Fibroblast of lung (primary cell): ENCODE measurements around the gene PRR16.
"Not testable (repeated sequence)": the region's sequence is repeated elsewhere in the genome, so short reads cannot be mapped to it uniquely, and the experiment has no call there.

ENCODE experiments used
- CTCF ChIP-seq, 2 donors: IDR thresholded peaks in 1 of 2; conservative IDR thresholded peaks in 1 of 2; 1 replicate in 1 of 2; 2 replicates in 1 of 2; pipeline ENCODE4 v1.5.1; 2011 to 2012; ENCODE audit warnings: low read length in 2 of 2, control low read depth in 1 of 2, inconsistent platforms in 1 of 2, low read depth in 1 of 2, mild to moderate bottlenecking in 1 of 2
- EZH2 ChIP-seq: IDR thresholded peaks from 2 replicates; pipeline ENCODE4 v1.5.1; 2012; ENCODE audit warnings: low read length, control low read depth, mild to moderate bottlenecking; ENCODE audit errors: missing control alignments

GRCh38 chr5:120697670-120698327, 233.7 kb downstream of the PRR16 start:
- TF ChIP-seq CTCF (conservative IDR thresholded peaks at IDR 0.05 in 1 of 2, IDR thresholded peaks at IDR 0.05 in 1 of 2; ENCODE audit: low read depth in 1 of 2, low read length in 2 of 2); EZH2: not testable (repeated sequence)
